GM23248 (cell line): ENCODE data around the gene ORM1.
"Not testable (repeated sequence)": the region's sequence is repeated elsewhere in the genome, so short reads cannot be mapped to it uniquely, and the experiment has no call there.

Source experiments
- EZH2 ChIP-seq: fragments of 200-600 bp; sonication (generic); IDR thresholded peaks from 2 replicates; pipeline ENCODE4 v1.6.1; 2018; ENCODE audit warnings: antibody characterized with exemption, mild to moderate bottlenecking; ENCODE audit not compliant: insufficient read depth, poor library complexity, severe bottlenecking
- EZH2phosphoT487 ChIP-seq: fragments of 200-600 bp; sonication (generic); IDR thresholded peaks from 2 replicates; pipeline ENCODE4 v1.6.1; 2018; ENCODE audit warnings: antibody characterized with exemption, moderate library complexity, mild to moderate bottlenecking, low read depth; ENCODE audit not compliant: insufficient read depth

GRCh38 chr9:114331229-114332195 lies 8.6 kb downstream of the ORM1 start:
- TF ChIP-seq EZH2, EZH2phosphoT487: not testable (repeated sequence)
